PFSK-1 (cell line): ENCODE results near the gene SLC1A2.

Source experiments
- FOXP2 ChIP-seq: optimal IDR thresholded peaks from 2 replicates; pipeline ENCODE3; 2011; ENCODE audit warnings: borderline replicate concordance, control low read depth, inconsistent platforms; ENCODE audit not compliant: insufficient read depth; ENCODE audit errors: extremely low read length, extremely low read depth
- POLR2AphosphoS5 ChIP-seq: IDR thresholded peaks from 2 replicates; pipeline ENCODE4 v1.6.1; 2012; ENCODE audit warnings: low read depth, mild to moderate bottlenecking, control low read depth, low read length, moderate library complexity
- REST ChIP-seq, 2 experiments: IDR thresholded peaks; 2 replicates each; pipeline versions ENCODE4 v1.6.1 to v1.8.0; 2011 to 2012; ENCODE audit warnings: low read depth in 2 of 2, low read length in 2 of 2, control low read depth in 1 of 2, inconsistent platforms in 1 of 2, mild to moderate bottlenecking in 1 of 2, moderate library complexity in 1 of 2; ENCODE audit not compliant: insufficient read depth in 1 of 2
- SIN3A ChIP-seq: IDR thresholded peaks from 2 replicates; pipeline ENCODE4 v1.6.1; 2012; ENCODE audit warnings: mild to moderate bottlenecking, low read length, moderate library complexity, borderline replicate concordance; ENCODE audit not compliant: insufficient read depth
- TAF1 ChIP-seq: IDR thresholded peaks from 2 replicates; pipeline ENCODE4 v1.6.1; 2012; ENCODE audit warnings: low read length, control low read depth, borderline replicate concordance; ENCODE audit not compliant: insufficient read depth

Gene SLC1A2

GRCh38 chr11:35303596-35304385 is 115.6 kb downstream of the SLC1A2 start:
- TF ChIP-seq SIN3A (peak; percentile 53; the same call in 1 of the 2 replicates), FOXP2 (no peak)

- TF ChIP-seq POLR2AphosphoS5 = no peak
- no peak for TF ChIP-seq TAF1
- TF ChIP-seq FOXP2 = no peak
- TF ChIP-seq REST (IDR thresholded peaks at IDR 0.05; ENCODE audit: insufficient read depth in 1 of 2, low read depth in 2 of 2, low read length in 2 of 2) = no peak
- no peak for TF ChIP-seq SIN3A
These were observed 117.0 kb downstream of the SLC1A2 start for GRCh38 chr11:35302398-35302797.

- TF ChIP-seq FOXP2 (no peak), TAF1 (no peak), SIN3A (no peak), REST (IDR thresholded peaks at IDR 0.05; ENCODE audit: insufficient read depth in 1 of 2, low read depth in 2 of 2, low read length in 2 of 2) (no peak), POLR2AphosphoS5 (no peak)
These were observed 121.0 kb downstream of the SLC1A2 start for GRCh38 chr11:35298369-35298768.

- TF ChIP-seq POLR2AphosphoS5 = no peak
- TF ChIP-seq TAF1 = no peak
- no peak for TF ChIP-seq REST (IDR thresholded peaks at IDR 0.05; ENCODE audit: insufficient read depth in 1 of 2, low read depth in 2 of 2, low read length in 2 of 2)
- no peak for TF ChIP-seq SIN3A
- no peak for TF ChIP-seq FOXP2
These were observed 123.6 kb downstream of the SLC1A2 start for GRCh38 chr11:35295751-35296150.

GRCh38 chr11:35293699-35294098 is 125.7 kb downstream of the SLC1A2 start:
- no peak for TF ChIP-seq REST (IDR thresholded peaks at IDR 0.05; ENCODE audit: insufficient read depth in 1 of 2, low read depth in 2 of 2, low read length in 2 of 2)
- TF ChIP-seq TAF1 = no peak
- TF ChIP-seq SIN3A = no peak
- TF ChIP-seq FOXP2 = no peak
